GM04503 (cell line): Measurements from ENCODE around the gene LGMN.
"Not testable (repeated sequence)": the region's sequence is repeated elsewhere in the genome, so short reads cannot be mapped to it uniquely, and the experiment has no call there.

Experiments used
- DNase-seq: peaks from one replicate; pipeline ENCODE4 v3.0.0-alpha.2; 2012; ENCODE audit warnings: low read depth

The LGMN gene

GRCh38 chr14:92726135-92726932 is 22.1 kb downstream of the LGMN start:
- DNase-seq: no peak

DNA sequence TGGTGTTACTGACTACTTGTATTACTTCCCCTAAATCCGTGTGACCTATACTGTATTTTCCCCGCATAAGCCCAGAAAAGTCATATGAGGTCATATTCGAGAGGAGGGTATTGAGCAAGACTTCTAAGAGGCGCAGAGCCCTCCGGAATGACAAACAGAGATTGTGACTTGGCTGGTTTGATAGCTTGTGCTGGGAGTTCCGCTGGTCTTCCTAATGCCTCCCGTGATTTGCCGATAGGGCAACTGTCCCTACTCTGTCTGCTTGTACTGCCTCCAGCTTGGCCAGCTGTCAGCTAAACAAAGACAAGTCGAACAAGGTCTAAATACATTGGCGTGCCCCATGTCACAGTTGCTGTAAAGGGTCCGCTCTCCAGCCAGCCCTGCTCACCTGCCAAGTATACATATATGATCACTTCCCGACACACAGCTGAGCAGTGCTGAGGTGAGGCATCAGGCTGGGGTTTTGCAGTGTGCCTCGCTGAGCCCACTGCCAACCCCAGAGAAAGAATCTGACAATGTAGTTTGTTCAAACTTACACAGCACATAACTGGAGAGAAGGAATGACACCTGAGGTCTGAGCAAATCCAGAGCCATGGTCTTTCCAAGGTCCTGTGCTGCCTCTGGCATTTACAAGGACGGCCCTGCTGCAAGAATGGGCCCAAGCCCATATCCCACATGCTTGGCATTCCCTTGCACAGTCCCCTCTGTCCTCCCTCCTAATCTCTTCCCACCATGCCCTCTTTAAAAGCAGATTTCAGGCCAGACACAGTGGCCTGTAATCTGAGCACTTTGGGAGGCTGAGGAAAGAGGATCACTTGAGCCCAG is 23.7 kb downstream of the LGMN start:
- DNase-seq: no peak

DNA sequence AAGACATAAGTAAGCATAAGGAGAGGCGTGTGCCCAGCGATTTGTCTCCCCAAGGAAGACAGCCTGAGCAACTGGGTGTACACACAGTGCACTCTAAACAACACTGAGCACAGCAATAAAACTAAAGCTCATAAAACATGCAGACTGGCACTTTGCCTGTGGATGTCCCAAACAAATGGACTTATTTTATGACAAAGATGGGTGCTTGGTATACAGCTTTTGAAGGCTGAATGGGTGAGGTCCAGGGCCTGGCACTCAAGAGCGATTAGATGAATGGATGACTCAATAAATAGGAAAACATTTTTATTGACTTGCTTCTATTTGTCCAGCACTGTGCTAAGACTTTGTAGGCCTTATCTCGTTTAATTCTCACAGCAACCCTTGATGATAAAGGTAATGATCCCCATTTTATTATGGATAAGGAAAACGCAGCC is 28.5 kb downstream of the LGMN start:
- DNase-seq: no peak

GRCh38 chr14:92719421-92719820 is 29.0 kb downstream of the LGMN start:
- DNase-seq: no peak

GRCh38 chr14:92718664-92719063 is 29.8 kb downstream of the LGMN start:
- DNase-seq: no peak

DNA sequence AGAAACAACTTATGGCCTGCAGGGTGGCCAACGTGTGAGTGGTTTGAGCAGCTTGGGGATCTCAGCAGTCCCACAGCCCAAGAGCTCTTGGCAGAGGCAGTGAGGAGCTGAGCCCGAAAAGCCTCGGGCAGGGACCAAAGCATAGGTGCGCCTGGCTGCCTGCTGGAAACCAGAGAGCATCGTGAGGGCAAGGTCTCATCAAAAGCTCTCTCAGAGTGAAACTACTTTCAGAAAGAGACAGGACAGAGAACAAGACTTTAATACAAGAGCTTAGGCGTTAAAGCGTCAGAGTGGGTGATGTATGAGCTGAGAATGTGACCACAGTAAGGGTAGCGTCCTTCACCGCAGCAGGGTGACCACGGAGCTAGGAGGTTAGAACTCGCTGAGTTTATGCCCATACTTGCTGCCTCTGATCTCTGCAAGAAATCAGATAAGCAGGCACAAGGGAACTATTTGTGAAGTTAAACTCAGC is 30.8 kb downstream of the LGMN start:
- DNase-seq: no peak

DNA sequence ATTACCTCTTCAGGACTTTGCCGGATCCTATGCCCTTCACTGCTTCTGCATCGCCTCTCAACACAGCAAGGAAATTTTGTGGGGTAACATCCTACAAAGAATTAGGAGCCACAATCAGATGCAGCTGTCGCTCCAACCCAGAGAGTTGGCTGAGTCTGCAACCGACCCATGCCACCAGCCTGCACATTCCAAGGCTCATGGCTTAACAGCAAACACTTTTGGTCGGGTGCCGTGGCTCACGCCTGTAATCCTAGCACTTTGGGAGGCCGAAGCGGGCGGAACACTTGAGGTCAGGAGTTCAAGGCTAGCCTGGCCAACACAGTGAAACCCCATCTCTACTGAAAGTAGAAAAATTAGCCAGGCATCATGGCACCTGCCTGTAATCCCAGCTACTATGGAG is 32.3 kb downstream of the LGMN start:
- no peak for DNase-seq

DNA sequence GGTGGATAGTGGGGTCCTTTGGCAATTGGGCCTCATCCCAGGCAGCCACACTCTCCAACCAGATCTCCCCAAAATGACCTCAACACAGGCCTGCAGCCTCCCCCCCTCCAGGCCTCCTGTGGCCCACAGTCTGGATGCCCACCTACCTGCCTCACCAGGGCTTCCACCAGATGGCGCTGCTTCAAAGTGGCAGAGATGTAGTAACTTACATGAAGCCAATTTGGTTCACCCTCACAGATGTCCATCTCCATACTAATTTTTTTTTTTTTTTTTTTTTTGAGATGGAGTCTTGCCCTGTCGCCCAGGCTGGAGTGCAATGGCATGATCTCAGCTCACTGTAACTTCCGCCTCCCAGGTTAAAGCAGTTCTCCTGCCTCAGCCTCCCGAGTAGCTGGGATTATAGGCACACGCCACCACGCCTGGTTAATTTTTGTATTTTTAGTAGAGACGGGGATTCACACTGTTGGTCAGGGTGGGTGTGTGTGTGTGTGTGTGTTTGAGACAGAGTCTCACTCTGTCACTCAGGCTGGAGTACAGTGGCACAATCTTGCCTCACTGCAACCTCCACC is 33.6 kb downstream of the LGMN start:
- not testable (repeated sequence) for DNase-seq

GRCh38 chr14:92712654-92713051 is 35.8 kb downstream of the LGMN start:
- no peak for DNase-seq

GRCh38 chr14:92711976-92712653 is 36.3 kb downstream of the LGMN start:
- no peak for DNase-seq

- no peak for DNase-seq
Measured at GRCh38 chr14:92710001-92710341, 38.5 kb downstream of the LGMN start.

GRCh38 chr14:92709340-92710000 is 39.0 kb downstream of the LGMN start:
- DNase-seq: no peak

DNA sequence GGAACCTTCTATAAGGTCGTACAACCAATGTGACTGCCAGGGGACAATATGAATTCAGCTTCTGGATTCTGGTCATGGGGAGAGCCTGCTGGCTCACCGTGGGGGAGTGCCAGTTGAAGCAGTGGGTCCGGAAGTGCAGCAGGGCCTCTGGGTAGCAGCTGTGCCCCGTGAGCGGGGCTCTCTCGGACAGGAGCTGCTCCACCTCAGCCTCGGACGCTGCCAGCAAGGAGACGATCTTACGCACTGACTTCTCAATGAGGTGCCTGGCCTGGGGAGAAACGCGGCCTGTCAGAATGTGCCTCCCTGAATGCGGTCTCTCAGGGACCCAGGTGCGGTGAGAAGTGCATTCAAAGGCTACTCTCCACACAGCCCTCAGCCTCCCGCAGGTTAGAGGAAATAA is 42.0 kb downstream of the LGMN start:
- no peak for DNase-seq

- no peak for DNase-seq
Measured at GRCh38 chr14:92704821-92705220, 43.6 kb downstream of the LGMN start.

GRCh38 chr14:92704036-92704804 is 44.2 kb downstream of the LGMN start:
- no peak for DNase-seq

DNA sequence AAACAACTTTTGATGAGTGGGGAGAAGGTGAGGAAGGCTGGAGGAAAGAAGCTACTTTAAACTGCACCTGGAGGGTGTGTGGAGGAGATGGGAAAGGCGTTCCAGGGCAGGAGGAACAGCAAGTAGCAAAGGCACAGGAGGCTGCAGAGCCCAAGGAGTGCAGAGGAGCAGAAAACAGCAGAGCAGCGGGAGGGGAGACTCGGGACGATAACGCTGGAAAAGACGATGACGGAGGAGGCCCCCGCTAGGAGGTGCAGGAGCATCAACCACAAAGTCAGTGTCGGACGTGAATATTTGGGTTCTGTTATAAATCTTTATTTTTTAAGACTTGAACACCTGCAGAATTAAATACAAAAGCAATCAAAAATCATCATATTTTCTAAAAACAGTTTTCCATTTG is 44.9 kb downstream of the LGMN start:
- DNase-seq: no peak

- no peak for DNase-seq
Measured at GRCh38 chr14:92702441-92702918, 45.9 kb downstream of the LGMN start.

DNA sequence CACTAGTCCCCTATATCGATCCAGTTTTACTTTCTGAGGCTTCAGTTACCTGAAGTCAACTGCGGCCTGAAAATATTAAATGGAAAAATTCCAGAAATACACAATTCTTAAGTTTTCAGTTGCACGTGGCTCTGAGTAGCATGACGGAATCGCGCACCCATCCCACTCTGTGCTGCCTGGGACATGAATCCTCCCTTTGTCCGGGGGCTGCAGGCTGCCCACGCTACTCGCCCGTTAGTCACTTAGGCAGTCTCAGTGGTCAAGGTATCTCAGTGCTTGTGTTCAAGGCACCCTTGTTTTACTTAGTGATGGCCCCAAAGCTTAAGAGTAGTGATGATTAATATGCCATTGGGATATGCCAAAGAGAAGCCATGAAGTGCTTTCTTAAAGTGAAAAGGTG is 46.6 kb downstream of the LGMN start:
- DNase-seq: no peak

DNA sequence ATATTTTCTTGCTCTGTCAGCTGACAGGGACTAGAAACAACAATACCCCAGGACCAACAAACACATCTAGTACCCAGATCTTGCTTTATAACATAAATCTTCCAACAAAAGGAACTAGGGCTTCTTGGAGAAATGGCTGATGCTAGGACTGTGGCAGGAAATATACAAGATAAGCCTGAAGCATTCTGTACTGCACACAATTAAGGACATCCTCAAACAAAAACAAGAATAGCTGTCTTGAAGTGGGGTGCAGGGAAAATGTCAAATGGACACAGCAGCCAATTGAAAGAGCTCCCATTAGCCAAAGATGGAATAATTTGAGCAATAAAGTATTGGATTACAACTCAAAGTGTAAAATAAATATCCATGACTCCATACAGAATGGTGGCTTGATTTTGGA is 50.0 kb downstream of the LGMN start:
- DNase-seq: no peak

GRCh38 chr14:92696366-92696765 is 52.1 kb downstream of the LGMN start:
- DNase-seq: no peak

DNA sequence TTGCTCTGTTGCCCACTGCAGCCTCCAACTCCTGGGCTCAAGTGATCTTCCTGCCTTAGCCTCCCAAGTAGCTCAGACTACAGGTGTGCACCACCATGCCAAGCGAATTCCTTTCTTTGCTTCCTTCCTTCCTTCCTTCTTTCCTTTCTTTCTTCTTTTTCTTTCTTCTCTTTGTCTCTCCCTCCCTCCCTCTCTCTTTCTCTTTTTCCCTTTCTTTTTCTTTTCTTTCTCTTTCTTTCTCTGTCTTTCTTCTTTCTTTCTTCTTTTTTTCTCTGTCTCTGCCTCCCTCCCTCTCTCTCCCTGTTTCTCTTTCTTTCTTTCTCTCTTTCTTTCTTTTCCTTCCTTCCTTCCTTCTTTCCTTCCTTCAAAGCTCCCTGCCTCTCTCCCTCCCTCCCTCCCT is 52.9 kb downstream of the LGMN start:
- DNase-seq: no peak
